Osteocyte (in vitro differentiated cells): ENCODE results near the gene MTERF1. TPM values are rescaled to one million over a fixed set of nuclear protein-coding genes. Genes with fewer than 3 reads are reported as not detected.
"Not testable (repeated sequence)": the region's sequence is repeated elsewhere in the genome, so short reads cannot be mapped to it uniquely, and the experiment has no call there.

Experiments used
- DNase-seq: peaks from one replicate; pipeline ENCODE4 v3.0.0; 2021; ENCODE audit warnings: mixed read lengths; ENCODE audit not compliant: unreplicated experiment; ENCODE audit errors: extremely low spot score
- H3K27ac Mint-ChIP-seq: one replicate; pipeline ENCODE4 v1.8.0; 2021; ENCODE audit warnings: mild to moderate bottlenecking, mixed read lengths; ENCODE audit not compliant: unreplicated experiment
- H3K27me3 Mint-ChIP-seq: one replicate; pipeline ENCODE4 v1.8.0; 2021; ENCODE audit warnings: mixed read lengths; ENCODE audit not compliant: unreplicated experiment
- H3K36me3 Mint-ChIP-seq: one replicate; pipeline ENCODE4 v1.8.0; 2021; ENCODE audit warnings: mixed read lengths; ENCODE audit not compliant: unreplicated experiment
- H3K4me1 Mint-ChIP-seq: one replicate; pipeline ENCODE4 v1.8.0; 2021; ENCODE audit warnings: mixed read lengths; ENCODE audit not compliant: unreplicated experiment
- H3K4me3 Mint-ChIP-seq: one replicate; pipeline ENCODE4 v1.8.0; 2021; ENCODE audit warnings: mild to moderate bottlenecking, moderate library complexity, mixed read lengths; ENCODE audit not compliant: unreplicated experiment
- H3K9me3 Mint-ChIP-seq: one replicate; pipeline ENCODE4 v1.8.0; 2021; ENCODE audit warnings: mixed read lengths; ENCODE audit not compliant: unreplicated experiment
- total RNA-seq: library from RNA; stranded (reverse); gene quantifications from 2 replicates; pipeline ENCODE4 v1.2.1, GENCODE V29; 2021
- TF ChIP-seq, protein P1 (sequence below): fragments of 200-600 bp; sonication (generic); IDR thresholded peaks from 2 replicates; pipeline ENCODE4 v1.5.0; 2021; ENCODE audit warnings: antibody characterized with exemption, mild to moderate bottlenecking, moderate library complexity

MTERF1 gene
- total RNA-seq, 1 donor from 2014 or later, result 10.2 TPM

DNA sequence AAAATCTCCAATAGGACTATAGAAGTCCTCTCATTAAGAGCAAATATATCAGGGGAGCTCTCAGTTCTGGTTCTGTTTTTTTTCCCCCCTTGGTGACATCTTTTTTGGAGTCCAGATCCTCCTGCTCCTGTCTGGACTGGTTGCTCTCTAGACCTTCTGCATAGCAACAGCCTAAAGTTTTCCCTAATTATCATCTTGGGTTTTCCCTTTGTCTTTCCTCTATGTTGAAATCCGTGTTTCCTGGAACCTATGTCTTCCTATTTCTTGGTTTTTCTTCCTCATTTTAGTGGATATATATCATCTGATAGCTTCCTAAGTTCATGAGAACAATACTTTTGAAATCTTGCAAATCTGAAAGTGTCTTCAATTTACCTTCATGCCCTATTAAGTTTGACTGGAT, 29.7 kb upstream of the MTERF1 start:
- TF ChIP-seq, protein P1, sequence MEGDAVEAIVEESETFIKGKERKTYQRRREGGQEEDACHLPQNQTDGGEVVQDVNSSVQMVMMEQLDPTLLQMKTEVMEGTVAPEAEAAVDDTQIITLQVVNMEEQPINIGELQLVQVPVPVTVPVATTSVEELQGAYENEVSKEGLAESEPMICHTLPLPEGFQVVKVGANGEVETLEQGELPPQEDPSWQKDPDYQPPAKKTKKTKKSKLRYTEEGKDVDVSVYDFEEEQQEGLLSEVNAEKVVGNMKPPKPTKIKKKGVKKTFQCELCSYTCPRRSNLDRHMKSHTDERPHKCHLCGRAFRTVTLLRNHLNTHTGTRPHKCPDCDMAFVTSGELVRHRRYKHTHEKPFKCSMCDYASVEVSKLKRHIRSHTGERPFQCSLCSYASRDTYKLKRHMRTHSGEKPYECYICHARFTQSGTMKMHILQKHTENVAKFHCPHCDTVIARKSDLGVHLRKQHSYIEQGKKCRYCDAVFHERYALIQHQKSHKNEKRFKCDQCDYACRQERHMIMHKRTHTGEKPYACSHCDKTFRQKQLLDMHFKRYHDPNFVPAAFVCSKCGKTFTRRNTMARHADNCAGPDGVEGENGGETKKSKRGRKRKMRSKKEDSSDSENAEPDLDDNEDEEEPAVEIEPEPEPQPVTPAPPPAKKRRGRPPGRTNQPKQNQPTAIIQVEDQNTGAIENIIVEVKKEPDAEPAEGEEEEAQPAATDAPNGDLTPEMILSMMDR, result no peak
- DNase-seq, result no peak
- Mint-ChIP-seq H3K4me3 (no peak overlapping the region), H3K9me3 (peaks cover 3% of the 10 kb centered on the region), H3K4me1 (no peaks in the 10 kb centered on the region), H3K36me3 (no peaks in the 10 kb centered on the region), H3K27me3 (peaks cover 5% of the 10 kb centered on the region), H3K27ac (no peak overlapping the region)

DNA sequence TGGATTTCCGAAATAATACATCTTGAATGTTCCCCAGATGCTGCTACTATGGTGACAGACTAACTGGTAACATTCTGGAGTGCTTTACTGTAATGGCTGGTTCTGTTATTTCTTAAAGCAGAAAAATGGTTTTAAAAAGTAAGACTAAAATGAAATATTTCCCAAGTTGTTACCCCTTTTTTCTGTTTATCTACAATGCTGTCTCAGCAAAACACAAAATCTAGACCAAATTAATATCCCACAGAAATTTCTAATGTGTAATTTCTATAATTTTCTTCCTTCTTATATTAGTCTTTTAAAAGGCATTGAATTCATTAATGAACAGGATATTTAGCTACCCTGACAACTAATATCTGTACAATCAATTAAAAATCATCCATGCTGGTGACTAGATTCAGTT, 19.1 kb upstream of the MTERF1 start:
- no peak for DNase-seq
- peaks cover 23% of the 10 kb centered on the region for H3K27me3 Mint-ChIP-seq
- no peak overlapping the region for H3K4me3 Mint-ChIP-seq
- H3K9me3 Mint-ChIP-seq, result no peaks in the 10 kb centered on the region
- H3K36me3 Mint-ChIP-seq, result no peaks in the 10 kb centered on the region
- H3K27ac Mint-ChIP-seq, result no peak overlapping the region
- TF ChIP-seq, protein P1, result no peak
- H3K4me1 Mint-ChIP-seq, result peaks cover 4% of the 10 kb centered on the region

DNA sequence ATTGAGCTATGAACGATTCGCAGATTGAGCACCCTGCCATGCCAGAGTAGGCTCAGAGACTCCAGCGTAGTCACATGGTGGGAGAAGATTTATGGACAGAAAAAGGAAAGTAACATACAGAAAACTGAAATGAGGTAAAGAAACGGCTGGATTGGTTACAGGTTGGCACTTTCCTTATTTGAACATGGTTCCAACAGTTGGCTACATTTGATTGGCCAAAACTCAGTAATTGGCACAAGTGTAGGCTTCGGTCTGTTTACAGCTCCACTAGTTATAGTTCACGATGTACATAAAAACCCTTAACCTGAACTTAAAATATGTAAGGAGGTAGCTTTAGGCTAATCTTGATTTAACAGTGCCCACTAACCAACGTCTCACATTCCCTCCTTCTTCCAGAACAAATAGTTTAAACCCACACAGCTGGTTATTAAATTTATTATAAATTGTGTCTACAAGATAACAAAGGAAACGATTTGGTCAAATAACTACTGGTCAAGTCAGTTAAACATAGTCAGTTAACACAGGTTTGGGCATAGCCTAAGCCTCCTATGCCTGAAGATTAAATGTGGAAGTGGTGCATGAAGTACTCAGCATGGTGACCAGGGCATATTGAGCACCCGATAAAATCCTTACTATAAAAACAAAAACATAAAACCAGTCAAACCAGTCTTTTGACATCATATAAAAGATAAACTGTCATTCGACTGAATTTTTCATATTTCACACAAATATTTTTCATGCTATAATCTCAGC, 17.9 kb upstream of the MTERF1 start:
- H3K9me3 Mint-ChIP-seq, result no peaks in the 10 kb centered on the region
- no peak overlapping the region for H3K27ac Mint-ChIP-seq
- no peak for DNase-seq
- H3K27me3 Mint-ChIP-seq, result peaks cover 24% of the 10 kb centered on the region
- H3K4me3 Mint-ChIP-seq, result no peak overlapping the region
- H3K4me1 Mint-ChIP-seq, result peaks cover 4% of the 10 kb centered on the region
- TF ChIP-seq, protein P1, result no peak
- H3K36me3 Mint-ChIP-seq, result no peaks in the 10 kb centered on the region

DNA sequence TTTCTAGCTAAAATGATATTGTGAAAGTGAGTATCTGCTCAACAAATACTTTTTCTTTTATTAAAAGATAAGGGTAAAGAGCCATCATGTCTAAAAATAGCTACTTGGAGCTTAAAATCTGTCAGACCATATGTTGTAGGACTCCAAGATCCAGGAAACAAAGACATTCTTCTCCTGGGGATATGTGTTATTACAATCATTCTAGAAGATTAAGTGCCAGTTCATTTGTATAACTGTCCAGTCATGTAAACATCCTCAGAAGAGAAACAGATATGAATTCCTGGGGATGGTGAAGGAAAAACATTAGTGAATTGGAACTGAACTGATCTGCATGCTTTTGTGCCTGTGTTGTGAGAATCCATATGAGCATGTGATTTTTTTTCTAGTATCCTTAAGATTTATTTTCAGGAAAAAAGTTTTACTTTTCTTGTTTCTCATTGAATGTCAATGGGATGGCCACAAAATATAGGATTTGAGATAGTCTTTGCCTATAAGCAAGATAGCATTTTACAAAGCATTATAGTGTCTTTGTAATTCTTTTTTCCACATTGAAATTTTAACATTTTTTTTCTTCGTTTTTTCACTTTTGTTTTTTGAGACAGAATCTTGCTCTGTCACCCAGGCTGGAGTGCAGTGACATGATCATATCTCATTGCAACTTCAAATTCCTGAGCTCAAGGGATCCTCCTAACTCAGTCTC, 14.4 kb upstream of the MTERF1 start:
- H3K27me3 Mint-ChIP-seq, result peaks cover 41% of the 10 kb centered on the region
- TF ChIP-seq, protein P1, result no peak
- no peaks in the 10 kb centered on the region for H3K36me3 Mint-ChIP-seq
- H3K27ac Mint-ChIP-seq, result no peak overlapping the region
- peaks cover 4% of the 10 kb centered on the region for H3K4me1 Mint-ChIP-seq
- DNase-seq, result no peak
- H3K4me3 Mint-ChIP-seq, result no peak overlapping the region
- H3K9me3 Mint-ChIP-seq, result no peaks in the 10 kb centered on the region

DNA sequence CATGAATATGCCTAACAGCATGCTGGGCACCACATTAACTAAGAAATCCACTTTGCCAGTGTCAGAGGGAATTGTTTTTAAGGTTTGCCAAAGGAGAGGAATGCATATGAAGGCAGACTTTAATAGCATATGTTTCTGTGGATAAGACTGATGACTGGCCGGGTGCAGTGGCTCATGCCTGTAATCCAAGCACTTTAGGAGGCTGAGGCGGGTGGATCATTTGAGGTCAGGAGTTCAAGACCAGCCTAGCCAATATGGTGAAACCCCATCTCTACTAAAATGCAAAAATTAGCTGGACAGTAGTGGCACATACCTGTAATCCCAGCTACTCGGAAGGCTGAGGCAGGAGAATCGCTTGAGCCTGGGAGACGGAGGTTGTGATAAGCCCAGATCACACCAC, 13.2 kb upstream of the MTERF1 start:
- not testable (repeated sequence) for H3K27ac Mint-ChIP-seq, H3K4me3 Mint-ChIP-seq, H3K36me3 Mint-ChIP-seq, DNase-seq, H3K9me3 Mint-ChIP-seq, H3K4me1 Mint-ChIP-seq
- peaks cover 37% of the 10 kb centered on the region for H3K27me3 Mint-ChIP-seq
